HG03108 (cell line): Measurements from ENCODE around the gene CD99L2.

Experiments
- ATAC-seq: cut with Tn5 transposase; IDR thresholded peaks from one replicate; pipeline ENCODE4 v1.9.1; 2021; ENCODE audit warnings: moderate library complexity; ENCODE audit not compliant: unreplicated experiment

Gene CD99L2

DNA sequence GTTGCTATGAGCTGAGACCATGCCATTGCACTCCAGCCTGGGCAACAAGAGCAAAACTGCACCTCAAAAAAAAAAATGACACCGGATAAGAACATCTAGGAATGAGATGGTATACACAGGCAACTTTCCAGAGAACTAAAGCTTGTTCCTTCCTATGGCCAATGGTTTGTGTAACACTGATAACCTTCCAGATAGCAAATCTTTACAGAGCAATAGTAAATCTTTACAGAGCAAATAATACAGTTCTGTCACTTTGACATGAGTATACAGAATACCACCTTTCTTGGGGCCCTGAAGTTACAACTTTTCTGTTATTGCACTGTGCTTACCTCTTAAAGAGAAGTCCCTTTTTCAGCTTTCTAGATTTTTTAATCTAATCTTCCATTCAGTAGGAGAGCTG lies 91.6 kb downstream of the CD99L2 start:
- no peak for ATAC-seq

DNA sequence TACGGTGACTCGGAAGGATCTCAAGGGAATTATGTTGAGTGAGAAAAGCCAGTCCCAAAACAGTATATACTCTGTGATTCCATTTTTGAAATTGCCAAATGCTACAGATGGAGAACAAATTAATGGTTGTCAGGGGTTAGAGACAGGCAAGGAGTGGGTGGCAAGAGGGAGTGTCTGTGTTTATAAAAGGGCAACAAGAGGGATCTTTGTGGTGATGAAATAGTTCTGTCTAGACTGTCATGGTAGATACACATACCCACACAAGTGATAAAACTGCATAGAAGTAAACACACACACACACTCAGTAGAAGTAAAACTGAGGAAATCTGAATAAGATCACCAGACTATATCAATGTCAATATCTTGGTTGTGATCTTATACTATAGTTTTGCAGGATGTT lies 92.7 kb downstream of the CD99L2 start:
- ATAC-seq, result no peak

DNA sequence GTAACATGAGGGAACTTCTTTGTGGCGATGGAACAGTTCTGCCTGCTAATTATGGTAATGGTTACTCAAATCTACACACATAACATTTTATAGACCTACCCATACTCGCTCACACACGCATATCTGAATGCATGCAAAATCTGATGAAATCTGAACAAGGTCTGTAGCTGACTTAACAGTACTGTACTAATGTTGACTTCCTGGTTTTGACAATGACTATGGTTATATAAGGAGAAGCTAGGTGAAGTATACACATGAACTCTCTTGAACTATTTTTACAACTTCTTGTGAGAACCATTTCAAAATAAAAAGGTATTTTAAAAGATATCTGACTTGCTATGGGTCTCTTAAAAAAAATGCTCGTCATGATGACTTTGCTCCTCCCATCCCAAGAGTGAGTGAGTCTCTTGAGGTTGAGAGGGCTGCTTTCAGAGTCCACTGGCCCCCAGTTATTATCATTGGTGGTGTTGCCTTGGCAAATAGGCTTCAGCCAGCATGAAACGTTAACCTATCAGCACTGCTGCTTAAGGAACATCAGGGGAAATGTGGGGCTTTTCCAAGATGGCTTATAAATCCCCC lies 105.4 kb downstream of the CD99L2 start:
- no peak for ATAC-seq

DNA sequence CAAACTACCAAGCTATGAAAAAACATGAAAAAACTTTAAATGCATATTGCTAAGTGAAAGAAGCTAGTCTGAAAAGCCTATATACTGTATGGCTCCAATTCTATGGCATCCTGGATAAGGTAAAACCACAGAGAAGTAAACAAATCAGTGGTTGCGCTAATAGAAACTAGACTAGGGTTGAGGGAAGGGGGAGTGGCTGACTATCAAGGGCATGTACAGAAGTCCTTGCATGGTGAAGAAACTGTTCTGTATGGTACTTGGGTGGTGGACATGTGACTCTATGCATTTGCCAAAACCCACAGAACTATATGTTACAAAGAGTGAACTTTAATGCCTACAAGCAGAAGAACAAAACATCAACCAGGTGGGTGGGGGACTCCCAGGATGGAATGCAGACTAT lies 108.4 kb downstream of the CD99L2 start:
- ATAC-seq, result no peak

DNA sequence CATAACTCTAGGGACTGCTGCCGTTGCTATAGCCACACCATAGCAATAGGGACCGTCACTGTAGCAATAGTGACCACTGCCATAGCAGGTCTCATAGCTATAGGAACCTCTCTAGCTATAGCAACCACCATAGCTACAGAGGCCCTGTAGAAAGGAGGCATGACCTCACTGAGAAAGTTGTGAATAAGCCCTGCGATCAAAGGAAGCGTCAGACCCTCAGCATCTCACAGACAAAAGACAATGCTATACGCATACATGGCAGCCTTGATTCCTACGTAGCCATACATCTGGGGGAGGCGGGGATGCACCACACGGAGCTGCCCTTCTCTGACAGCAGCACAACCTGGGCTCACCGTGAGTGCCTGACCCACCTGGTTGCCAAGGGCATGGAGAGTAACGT lies 116.8 kb downstream of the CD99L2 start:
- no peak for ATAC-seq

DNA sequence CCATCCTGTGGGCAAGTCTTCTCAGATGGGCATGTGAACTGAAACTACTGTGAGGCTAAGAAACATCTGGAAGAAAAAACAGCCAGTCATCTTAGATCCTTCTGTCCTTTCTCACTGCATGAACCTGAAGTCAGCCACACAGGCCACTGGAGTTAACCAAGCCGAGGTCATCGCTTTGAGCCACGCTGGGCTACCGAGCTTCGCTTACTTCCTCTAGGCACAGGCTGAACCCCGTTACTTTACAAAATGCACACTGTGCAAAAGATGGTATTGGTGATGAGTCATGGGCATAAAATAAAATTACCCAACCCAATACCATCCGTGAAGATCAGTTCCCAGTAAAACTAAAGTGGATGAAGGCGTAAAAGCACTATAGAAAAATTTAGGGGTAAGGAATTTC lies 119.1 kb downstream of the CD99L2 start:
- no peak for ATAC-seq

DNA sequence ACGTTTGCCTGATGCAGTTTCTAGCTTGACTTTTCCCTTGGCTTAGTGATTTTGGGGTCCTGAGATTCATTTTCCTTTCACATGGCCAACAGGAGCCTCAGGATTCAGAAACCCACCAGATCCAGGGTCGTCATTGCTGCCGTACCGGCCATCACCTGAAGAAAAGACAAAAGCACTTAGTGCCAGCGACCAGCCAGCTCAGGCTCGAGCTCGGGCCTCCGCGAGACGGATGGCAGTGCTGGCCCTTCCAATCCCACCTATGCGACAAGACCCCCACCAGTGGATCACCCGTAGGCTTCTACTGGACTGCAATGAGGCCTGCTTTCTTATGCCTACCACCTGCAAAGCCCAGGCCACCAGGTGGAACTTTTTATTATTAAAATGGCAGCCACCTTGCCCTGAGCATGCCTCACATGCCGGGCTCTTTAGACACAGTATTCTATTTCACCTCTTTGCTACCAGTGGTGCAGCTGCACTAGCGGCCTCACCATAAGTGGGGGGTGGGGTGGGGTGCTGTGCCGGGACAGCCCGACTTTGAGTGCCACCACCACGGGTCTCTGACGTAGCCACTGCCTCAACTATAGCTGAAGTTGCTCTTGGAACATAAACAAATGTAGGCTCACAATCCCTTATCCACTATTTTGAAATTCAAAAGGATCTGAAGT lies 121.0 kb downstream of the CD99L2 start:
- no peak for ATAC-seq

DNA sequence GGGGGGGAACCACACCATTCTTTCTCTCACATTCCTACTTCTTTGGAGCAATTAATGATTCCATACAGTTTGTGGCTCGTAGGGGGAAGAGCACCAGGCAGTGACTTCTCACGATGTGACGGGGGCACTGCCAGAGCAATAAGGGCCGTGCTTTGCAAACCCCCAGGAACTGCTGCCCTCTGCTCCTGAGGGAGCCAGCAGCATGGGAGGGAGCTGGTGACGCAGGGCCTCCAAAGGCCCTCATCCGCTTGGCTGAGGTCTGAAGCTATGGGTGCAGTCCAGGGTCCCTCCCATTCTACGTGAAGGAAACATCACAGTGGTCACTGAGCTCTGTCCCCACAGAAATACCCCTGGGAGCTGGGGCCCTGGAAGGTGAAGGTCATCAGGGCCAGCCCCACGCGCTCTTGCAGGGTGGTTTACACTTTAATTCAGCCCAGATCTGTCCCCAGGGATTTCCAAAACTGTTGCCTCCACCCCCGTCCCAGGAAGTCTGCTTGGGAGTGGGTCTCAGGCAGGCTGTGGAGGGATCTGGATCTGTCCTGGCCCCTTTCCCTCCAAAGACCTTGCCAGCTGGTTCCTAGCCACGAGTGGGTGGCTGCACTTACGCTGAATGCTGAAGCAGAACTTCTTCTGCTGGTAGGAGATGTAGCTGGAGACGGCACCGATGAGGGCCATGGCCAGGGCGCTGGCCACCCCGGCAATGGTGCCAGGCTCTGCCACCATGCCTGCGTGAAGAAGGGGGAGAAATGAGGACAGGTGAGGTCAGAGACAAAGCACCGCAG lies 122.7 kb downstream of the CD99L2 start:
- no peak for ATAC-seq

DNA sequence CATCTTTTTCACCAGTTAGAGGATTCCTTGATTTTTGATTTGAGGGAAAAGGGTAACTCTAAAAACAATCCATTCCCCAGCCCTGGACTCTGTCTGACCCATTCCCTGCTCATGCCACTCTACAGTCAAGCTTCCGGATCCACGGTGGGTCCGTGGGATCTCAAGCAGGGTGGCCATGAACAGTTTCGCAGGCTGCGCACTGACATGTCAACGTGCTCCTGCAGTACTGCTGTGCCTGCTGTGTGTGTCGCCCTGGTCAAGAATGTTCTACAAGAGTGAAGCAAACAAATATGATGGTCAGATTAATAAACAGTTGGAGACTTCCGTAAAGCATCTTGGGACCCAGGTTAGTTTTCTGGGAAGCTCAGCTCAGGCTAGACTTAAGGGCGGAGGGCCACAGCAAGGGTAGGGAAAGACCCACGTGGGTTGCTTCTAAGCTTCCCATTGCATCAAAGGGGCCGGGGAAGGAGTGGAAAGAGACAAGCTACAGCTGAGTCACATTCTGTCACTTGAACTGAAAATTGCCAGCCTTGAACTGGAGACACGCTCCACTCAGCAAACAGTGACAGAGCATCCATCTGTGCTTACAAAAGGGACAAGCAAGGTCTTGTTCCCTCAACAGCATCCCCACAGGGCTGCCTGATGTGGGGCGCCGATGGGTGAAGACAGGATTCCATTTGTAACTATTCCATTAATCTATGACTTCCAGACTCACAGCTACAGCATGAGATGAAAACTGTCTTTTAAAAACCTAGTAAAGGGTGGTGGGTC lies 123.5 kb downstream of the CD99L2 start:
- ATAC-seq, result no peak

DNA sequence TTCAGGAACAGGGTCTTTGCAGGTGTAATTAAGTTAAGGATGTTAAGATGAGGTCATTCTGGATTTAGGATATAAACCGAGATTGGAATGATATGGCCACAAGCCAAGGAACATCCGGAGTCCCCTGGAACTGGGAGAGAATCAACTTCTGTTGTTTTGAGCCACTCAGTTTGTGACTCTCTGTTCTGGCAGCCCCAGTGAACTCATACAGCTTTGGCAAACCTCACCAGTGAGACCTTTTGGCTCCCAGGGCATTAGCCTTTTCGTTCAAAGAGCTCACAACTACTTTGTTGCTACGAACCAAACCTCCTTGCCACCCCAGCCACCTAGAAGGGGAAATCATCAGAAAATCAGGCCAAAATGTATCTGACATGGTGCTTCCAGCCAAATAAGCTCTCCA lies 124.8 kb downstream of the CD99L2 start:
- ATAC-seq, result no peak

DNA sequence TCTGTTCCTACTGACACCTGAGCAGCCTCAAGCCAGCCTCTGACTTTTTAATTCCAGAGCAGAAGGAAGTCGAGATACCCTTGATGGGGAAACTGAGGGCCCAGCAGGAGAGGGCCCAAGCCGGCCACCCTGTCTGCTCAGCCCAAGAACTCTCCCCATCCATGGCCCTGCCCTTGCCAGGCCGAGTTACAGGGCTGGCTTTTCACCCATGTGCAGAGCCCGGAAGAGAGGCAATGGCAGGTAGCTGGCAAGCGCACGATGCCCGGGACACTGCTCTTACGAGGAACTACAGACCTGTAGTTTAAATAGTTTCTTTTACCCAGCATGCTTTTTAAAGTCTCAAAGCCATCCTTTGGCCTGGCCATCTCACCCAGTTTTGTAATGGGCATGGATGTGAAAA lies 125.4 kb downstream of the CD99L2 start:
- ATAC-seq, result no peak

DNA sequence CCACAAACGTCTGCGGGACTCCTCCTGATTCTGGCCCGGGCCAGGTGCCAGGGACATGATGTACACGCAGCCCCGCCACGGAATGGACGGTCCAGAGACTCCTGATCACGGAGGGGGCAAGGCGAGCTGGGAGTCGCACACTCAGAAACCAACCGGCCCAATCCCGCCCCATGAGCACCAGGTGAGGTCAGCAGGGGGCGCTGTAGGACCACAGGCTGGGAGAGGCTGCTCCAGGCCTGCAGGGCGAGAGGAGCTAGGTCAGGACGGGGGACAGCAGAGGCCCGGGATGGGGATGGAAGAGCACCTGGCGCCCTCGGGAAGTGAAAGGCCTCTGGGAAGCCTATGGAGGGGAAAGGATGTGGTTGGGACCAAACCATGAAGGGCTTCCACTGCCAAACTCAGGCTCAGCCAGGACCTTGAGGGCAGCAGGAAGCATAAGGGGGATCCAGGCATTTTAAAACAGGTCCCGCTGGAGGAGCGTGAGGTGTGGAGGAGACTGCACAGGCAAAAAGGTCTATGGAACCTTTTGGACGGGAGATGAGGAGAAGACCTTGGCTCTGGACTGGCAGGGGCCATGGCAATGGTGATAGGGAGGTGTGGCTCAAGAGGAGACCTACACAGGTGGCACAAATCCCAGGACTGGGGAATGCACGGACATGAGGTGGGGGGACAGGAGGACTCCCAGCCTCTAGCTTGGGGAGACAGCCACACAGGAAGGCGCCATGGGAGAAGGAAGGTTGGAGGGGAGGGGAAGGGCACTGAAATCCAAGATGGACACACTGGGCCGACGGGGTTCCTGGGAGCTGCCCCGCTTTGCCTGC lies 126.1 kb downstream of the CD99L2 start:
- ATAC-seq, result no peak

DNA sequence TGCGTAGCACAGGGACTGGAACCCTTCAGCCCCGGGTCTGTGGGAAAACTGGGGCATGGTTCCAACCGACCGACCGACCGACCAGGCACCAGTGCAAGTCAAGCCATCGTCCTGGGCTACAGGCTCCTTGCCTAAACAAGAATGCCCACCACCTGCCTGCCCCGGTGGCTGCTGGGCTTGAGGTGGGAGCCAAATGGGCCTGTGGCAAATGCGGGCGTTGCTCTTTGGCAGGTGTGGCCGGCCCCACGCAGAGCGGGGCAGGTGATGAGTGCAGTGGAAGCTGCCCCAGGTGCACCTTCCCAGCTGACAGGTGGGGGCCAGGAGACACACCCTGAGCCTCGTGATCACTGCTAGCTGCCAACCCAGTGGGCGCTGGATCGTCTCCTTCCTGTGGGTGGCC lies 127.4 kb downstream of the CD99L2 start:
- ATAC-seq, result no peak

DNA sequence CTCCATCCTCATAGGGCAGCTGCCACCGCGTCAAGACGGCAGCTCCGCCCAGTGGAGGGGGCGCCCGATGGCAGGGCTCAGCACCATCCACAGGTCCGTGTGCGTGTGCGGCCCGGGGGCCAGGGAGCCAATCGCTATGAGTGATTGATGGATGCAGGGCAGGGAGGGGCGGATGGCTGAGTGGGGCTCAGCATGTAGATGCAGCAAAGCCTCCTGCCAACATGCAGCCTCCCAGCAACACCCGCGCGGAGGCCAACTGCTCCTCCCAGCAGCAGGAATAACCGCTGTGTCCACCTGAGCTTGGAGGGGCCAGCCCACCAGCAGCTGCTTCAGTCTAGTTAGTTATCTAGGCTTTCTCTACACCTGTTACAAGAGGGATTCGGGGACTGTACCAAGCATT lies 127.8 kb downstream of the CD99L2 start:
- no peak for ATAC-seq

DNA sequence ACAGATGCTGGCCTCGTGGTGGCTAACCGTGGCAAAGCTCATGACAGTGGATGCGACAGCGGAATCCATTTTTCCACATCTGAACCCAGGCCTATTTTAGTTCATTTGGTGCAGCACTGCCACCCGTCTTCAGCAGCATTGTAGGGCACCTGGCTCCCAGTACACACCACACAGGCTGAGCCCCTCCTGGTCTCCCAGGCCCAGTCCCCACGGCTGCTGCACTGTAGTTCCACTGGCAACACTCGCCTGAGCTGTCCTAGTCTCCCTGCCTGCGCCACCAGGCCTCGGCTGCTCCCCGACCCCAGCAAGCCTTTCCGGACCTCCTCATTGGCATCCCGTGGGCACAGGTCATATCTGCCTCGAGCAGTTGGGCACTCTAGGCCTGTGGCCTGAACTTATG lies 129.1 kb downstream of the CD99L2 start:
- ATAC-seq, result no peak

DNA sequence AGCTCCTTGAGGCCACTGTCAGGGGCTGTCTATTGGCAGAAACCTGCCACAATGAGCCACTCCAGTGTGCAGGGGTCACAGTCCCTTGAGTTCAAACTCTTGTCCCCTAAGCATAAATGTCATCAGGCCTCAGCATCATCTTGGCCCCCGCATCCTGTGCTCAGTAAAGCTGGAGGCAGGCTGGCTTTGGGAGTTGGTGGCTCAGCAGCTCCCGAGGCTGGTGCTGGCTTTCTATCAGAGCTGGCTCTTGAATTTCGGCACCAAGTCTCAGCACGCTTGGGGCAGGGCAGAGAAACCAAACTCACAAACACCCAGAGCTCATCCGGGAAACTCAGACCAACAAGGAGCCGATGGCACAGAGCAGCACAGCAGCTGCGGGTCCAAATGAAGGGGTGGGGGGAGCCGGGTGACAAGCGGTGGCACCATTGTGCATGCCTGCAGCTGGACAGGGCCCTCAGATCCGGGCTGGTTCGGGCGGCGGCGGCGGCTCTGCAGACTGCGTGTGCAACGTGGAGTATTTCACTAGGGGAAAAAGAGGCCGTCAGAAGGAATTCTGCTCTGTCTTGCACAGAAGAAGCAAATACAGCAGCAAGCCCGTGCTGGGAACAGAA lies 129.8 kb downstream of the CD99L2 start:
- ATAC-seq, result no peak

DNA sequence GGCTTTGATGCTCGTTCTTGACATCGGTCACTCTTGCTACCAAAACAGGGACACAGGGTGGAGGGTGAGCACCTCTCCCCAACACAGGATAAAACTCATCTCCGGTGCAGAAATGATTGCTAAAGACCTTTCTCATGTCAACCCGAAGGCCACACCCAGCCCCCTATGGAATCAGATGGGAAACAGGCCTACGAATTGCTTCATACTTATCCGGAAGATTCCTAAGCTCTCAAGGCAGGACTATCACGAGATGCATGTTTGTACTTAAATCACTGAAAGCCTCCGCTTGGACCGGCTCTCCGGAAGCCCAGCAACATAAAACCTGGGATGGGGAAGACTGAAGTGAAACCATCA lies 130.4 kb downstream of the CD99L2 start:
- no peak for ATAC-seq

DNA sequence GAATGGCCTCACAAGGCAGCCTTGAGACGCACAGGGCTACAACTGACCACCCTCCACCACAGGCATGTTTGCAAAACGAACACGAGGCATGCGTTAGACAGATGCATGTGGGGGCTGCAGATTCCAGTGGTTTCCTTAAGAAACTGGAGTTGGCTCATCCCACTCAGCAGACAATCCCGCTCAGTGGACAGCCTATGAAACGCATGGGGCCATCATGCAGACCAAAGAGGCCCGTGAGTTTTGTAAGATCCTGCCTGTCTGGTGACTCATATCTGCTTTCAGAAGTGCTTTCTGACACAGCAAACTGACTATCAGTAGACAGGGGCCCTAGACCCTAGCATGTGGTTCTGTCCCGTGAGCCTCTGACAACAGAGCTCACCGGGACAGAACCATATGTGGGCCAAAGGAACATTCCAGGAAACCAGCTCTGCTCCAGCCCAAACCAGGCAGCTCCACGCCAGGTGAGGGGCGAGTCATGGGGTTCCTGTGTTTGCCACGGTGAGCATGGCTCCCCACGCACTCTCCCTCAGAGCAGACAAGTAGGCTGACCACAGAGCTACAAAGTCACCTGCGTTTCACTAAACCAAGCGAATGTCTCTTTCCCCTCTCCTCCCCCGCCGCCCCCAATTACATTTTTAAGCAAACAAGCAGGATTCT lies 130.9 kb downstream of the CD99L2 start:
- no peak for ATAC-seq

DNA sequence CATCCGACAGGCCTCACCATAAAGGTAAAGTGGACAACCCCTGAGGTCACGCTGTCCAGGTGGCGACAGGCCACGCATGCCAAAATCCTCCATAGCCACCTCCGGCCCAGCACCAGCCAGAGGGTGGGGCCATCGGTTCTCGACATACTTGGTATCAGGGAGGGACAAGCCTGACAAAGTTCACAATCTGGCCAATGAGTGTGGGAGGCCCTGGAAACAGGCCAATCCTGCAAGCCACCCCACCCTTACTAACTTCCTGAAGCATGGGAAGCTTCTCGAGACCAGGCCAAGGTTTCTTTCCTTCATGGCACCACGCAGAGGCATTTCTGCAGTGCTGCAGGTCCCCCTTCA lies 131.4 kb downstream of the CD99L2 start:
- no peak for ATAC-seq
